H1 (cell line): ENCODE data around the gene OR6N1. TPM values are rescaled to one million over a fixed set of nuclear protein-coding genes. Genes with fewer than 3 reads are reported as not detected.

Experiments used
- CTCF ChIA-PET: fragments of 300-600 bp; sonication (Branson Sonifier 250); formaldehyde crosslinking; loops from one replicate; lab custom pipeline; 2021; ENCODE audit not compliant: partially characterized antibody; lab: Charles Lee
- POLR2A ChIA-PET: fragments of 300-600 bp; sonication (Branson Sonifier 250); formaldehyde crosslinking; loops from one replicate; lab custom pipeline; 2021; ENCODE audit warnings: inconsistent platforms; ENCODE audit not compliant: partially characterized antibody; lab: Charles Lee
- DNase-seq, 2 experiments: peaks; one replicate each; pipeline versions ENCODE4 v3.0.0 to v3.0.0-alpha.2; 2010 to 2022; ENCODE audit warnings: low spot score in 2 of 2, low read depth in 1 of 2, mixed read lengths in 1 of 2
- FAIRE-seq: peaks from 2 replicates; lab custom pipeline; 2011; peaks lifted over from hg19 to GRCh38; lab: Jason Lieb, UNC
- H2AFZ ChIP-seq: 2 replicates; pipeline ENCODE4 v1.8.1; 2012; ENCODE audit warnings: low read length, inconsistent platforms
- H2AK5ac ChIP-seq: 2 replicates; pipeline ENCODE4 v1.6.1; 2013; ENCODE audit warnings: low read depth, low read length
- H2BK120ac ChIP-seq: replicated peaks from 2 replicates; pipeline ENCODE3; 2013; ENCODE audit warnings: low read depth, low read length, inconsistent platforms
- H2BK12ac ChIP-seq: 2 replicates; pipeline ENCODE4 v1.6.1; 2013; ENCODE audit warnings: low read depth, low read length
- H2BK15ac ChIP-seq: 2 replicates; pipeline ENCODE4 v1.6.1; 2013; ENCODE audit warnings: low read length
- H2BK20ac ChIP-seq: 2 replicates; pipeline ENCODE4 v1.6.1; 2013; ENCODE audit warnings: low read length
- H2BK5ac ChIP-seq: 2 replicates; pipeline ENCODE4 v1.6.1; 2013; ENCODE audit warnings: low read depth, low read length
- H3K14ac ChIP-seq: 2 replicates; pipeline ENCODE4 v1.6.1; 2013; ENCODE audit warnings: inconsistent platforms; ENCODE audit not compliant: insufficient read length
- H3K18ac ChIP-seq: 2 replicates; pipeline ENCODE4 v1.6.1; 2013; ENCODE audit warnings: low read length; ENCODE audit errors: extremely low read depth
- H3K23ac ChIP-seq: 2 replicates; pipeline ENCODE4 v1.6.1; 2013; ENCODE audit warnings: inconsistent platforms; ENCODE audit not compliant: insufficient read length
- H3K23me2 ChIP-seq: 2 replicates; pipeline ENCODE4 v1.6.1; 2013; ENCODE audit warnings: low read depth, low read length
- H3K27ac ChIP-seq: 2 replicates; pipeline ENCODE4 v1.6.1; 2011; ENCODE audit warnings: low read depth, low read length, inconsistent platforms
- H3K27me3 ChIP-seq, 4 experiments: replicated peaks in 1 of 4; 1 replicate in 1 of 4; 2 replicates in 3 of 4; pipeline versions ENCODE4 v1.6.1 to v1.8.1; 2011 to 2013; ENCODE audit warnings: low read length in 3 of 4, mild to moderate bottlenecking in 3 of 4, inconsistent platforms in 2 of 4, mixed read lengths in 2 of 4, moderate library complexity in 1 of 4; ENCODE audit not compliant: control insufficient read depth in 3 of 4, insufficient read depth in 3 of 4; ENCODE audit errors: extremely low read depth in 1 of 4
- H3K36me3 ChIP-seq, 4 experiments: 2 replicates each; pipeline versions ENCODE4 v1.6.1 to v1.8.1; 2011 to 2013; ENCODE audit warnings: mild to moderate bottlenecking in 4 of 4, low read length in 3 of 4, moderate library complexity in 2 of 4, control low read depth in 1 of 4, inconsistent platforms in 1 of 4; ENCODE audit not compliant: insufficient read depth in 4 of 4, control insufficient read depth in 2 of 4
- H3K4ac ChIP-seq: replicated peaks from 2 replicates; pipeline ENCODE3; 2013; ENCODE audit warnings: low read length, low read depth, mixed read lengths, inconsistent platforms; ENCODE audit not compliant: insufficient read length
- H3K4me1 ChIP-seq, 4 experiments: replicated peaks in 1 of 4; 1 replicate in 1 of 4; 2 replicates in 3 of 4; pipeline versions ENCODE4 v1.6.1 to v1.8.1; 2011 to 2013; ENCODE audit warnings: low read length in 3 of 4, inconsistent platforms in 2 of 4, mixed read lengths in 1 of 4; ENCODE audit not compliant: insufficient read depth in 4 of 4, control insufficient read depth in 3 of 4
- H3K4me2 ChIP-seq, 2 experiments: 2 replicates each; pipeline versions ENCODE4 v1.6.1 to v1.8.1; 2011 to 2013; ENCODE audit warnings: low read depth in 2 of 2, low read length in 2 of 2, control low read depth in 1 of 2, inconsistent platforms in 1 of 2, mild to moderate bottlenecking in 1 of 2; ENCODE audit not compliant: insufficient read depth in 1 of 2
- H3K4me3 ChIP-seq, 4 experiments: fragments of 200-600, 300-600 bp in 1 of 4; sonication (generic), shearing (Covaris generic), sonication (Bioruptor Twin) in 1 of 4; 2 replicates each; pipeline versions ENCODE4 v1.5.1 to v1.8.1; 2011 to 2016; ENCODE audit warnings: low read length in 4 of 4, low read depth in 3 of 4, control low read depth in 2 of 4, inconsistent platforms in 2 of 4, mild to moderate bottlenecking in 2 of 4, mixed read lengths in 1 of 4, moderate library complexity in 1 of 4; ENCODE audit not compliant: insufficient read depth in 2 of 4; ENCODE audit errors: extremely low read depth in 1 of 4
- H3K56ac ChIP-seq: replicated peaks from 2 replicates; pipeline ENCODE3; 2013; ENCODE audit warnings: low read depth, mild to moderate bottlenecking, mixed read lengths, low read length, inconsistent platforms; ENCODE audit not compliant: insufficient read length
- H3K79me1 ChIP-seq: 2 replicates; pipeline ENCODE4 v1.6.1; 2013; ENCODE audit warnings: low read depth, low read length, control low read depth
- H3K79me2 ChIP-seq, 2 experiments: 2 replicates each; pipeline versions ENCODE4 v1.6.1 to v1.8.1; 2012 to 2013; ENCODE audit warnings: low read length in 2 of 2, mild to moderate bottlenecking in 2 of 2, inconsistent platforms in 1 of 2; ENCODE audit not compliant: insufficient read depth in 2 of 2, control insufficient read depth in 1 of 2
- H3K9ac ChIP-seq, 4 experiments: replicated peaks in 1 of 4; 1 replicate in 1 of 4; 2 replicates in 3 of 4; pipeline versions ENCODE4 v1.6.1 to v1.8.1; 2011 to 2013; ENCODE audit warnings: low read depth in 3 of 4, low read length in 3 of 4, control low read depth in 2 of 4, mild to moderate bottlenecking in 2 of 4, moderate library complexity in 2 of 4, inconsistent platforms in 1 of 4; ENCODE audit errors: extremely low read depth in 1 of 4
- H3K9me3 ChIP-seq, 2 experiments: 2 replicates each; pipeline versions ENCODE4 v1.6.1 to v1.8.1; 2012 to 2013; ENCODE audit warnings: mild to moderate bottlenecking in 2 of 2, moderate library complexity in 2 of 2, control low read depth in 1 of 2, inconsistent platforms in 1 of 2, low read depth in 1 of 2, low read length in 1 of 2, mixed read lengths in 1 of 2; ENCODE audit not compliant: insufficient read depth in 2 of 2
- H4K20me1 ChIP-seq, 2 experiments: replicated peaks in 1 of 2; 2 replicates each; pipeline versions ENCODE3 to v1.8.1; 2011 to 2013; ENCODE audit warnings: inconsistent platforms in 2 of 2, low read length in 2 of 2, mild to moderate bottlenecking in 1 of 2; ENCODE audit not compliant: insufficient read depth in 2 of 2, control insufficient read depth in 1 of 2
- H4K5ac ChIP-seq: 2 replicates; pipeline ENCODE4 v1.6.1; 2013; ENCODE audit warnings: low read length, low read depth, mixed read lengths, inconsistent platforms; ENCODE audit not compliant: insufficient read length
- H4K8ac ChIP-seq: 2 replicates; pipeline ENCODE4 v1.8.0; 2013; ENCODE audit warnings: mild to moderate bottlenecking, moderate library complexity, low read length, inconsistent platforms; ENCODE audit not compliant: insufficient read depth; ENCODE audit errors: extremely low read depth
- H4K91ac ChIP-seq: replicated peaks from 2 replicates; pipeline ENCODE3; 2013; ENCODE audit warnings: low read length, mixed read lengths, inconsistent platforms; ENCODE audit not compliant: insufficient read length
- KDM4A ChIP-seq: IDR thresholded peaks from one replicate; pipeline ENCODE4 v1.7.1; 2012; ENCODE audit warnings: low read depth, mild to moderate bottlenecking, moderate library complexity, low read length, inconsistent platforms; ENCODE audit not compliant: severe bottlenecking
- KDM5A ChIP-seq: fragments of 200-600 bp; IDR thresholded peaks from 2 replicates; pipeline ENCODE4 v1.7.1; 2012; ENCODE audit warnings: mild to moderate bottlenecking, low read length, inconsistent platforms, mixed read lengths
- polyA plus RNA-seq, 7 experiments: library from polyadenylated mRNA; depleted of rRNA in 3 of 7; stranded (reverse) in 5 of 7; unstranded in 2 of 7; fragments of >200 nt in 5 of 7; fragments of 200-250 nt in 2 of 7; gene quantifications; 1 replicate in 5 of 7; 2 replicates in 1 of 7; 4 replicates in 1 of 7; pipeline versions ENCODE4 v1.2.1 to v1.2.3, GENCODE V29; 2011 to 2013; ENCODE audit warnings: missing spikeins in 2 of 7, mixed read lengths in 2 of 7
- total RNA-seq: library from RNA; stranded (reverse); fragmentation: NEBNext Ultra II Directional; extraction: Animal tissue kit (Norgen Biotek cat#: 25700); gene quantifications from 2 replicates; pipeline ENCODE4 v1.2.1, GENCODE V29; 2021

OR6N1 gene
- total and polyA plus RNA-seq, 2 of the 8 experiments (the other 6 are each of a cell fraction or from before 2014, with no cell fraction given), result not detected

- DNase-seq (no peak), FAIRE-seq (no peak)
- Histone ChIP-seq H2BK120ac (no peak overlapping the region), H4K20me1 (no peaks in the 10 kb centered on the region), H3K4me3 (no peak overlapping the region), H3K18ac (no peak overlapping the region), H2AK5ac (no peak overlapping the region), H3K79me1 (no peaks in the 10 kb centered on the region), H3K14ac (no peak overlapping the region), H3K4me2 (no peak overlapping the region), H2BK5ac (no peak overlapping the region), H2AFZ (no peak overlapping the region), H2BK20ac (no peak overlapping the region), H3K9ac (no peak overlapping the region), H2BK12ac (no peak overlapping the region), H3K36me3 (no peaks in the 10 kb centered on the region), H3K9me3 (no peaks in the 10 kb centered on the region), H3K4me1 (no peaks in the 10 kb centered on the region), H3K79me2 (no peaks in the 10 kb centered on the region), H3K27ac (no peak overlapping the region), H3K23me2 (no peaks in the 10 kb centered on the region), H4K91ac (no peak overlapping the region), H4K5ac (no peak overlapping the region), H2BK15ac (no peak overlapping the region), H4K8ac (no peak overlapping the region), H3K56ac (no peak overlapping the region), H3K23ac (no peak overlapping the region), H3K4ac (no peak overlapping the region), H3K27me3 (no peaks in the 10 kb centered on the region)
- ChIA-PET CTCF (no interaction called here), POLR2A (no interaction called here)
- TF ChIP-seq KDM5A, result no peak
- TF ChIP-seq KDM4A, result no peak
Measured at GRCh38 chr1:158735848-158736247, 36.1 kb downstream of the OR6N1 start.
